CD4-positive, alpha-beta memory T cell (primary cell): ENCODE results near the gene DUOXA2. TPM values are rescaled to one million over a fixed set of nuclear protein-coding genes. Genes with fewer than 3 reads are reported as not detected.

Experiments
- CTCF ChIA-PET: fragments of 350-600 bp; sonication (Branson Sonifier 250); formaldehyde crosslinking; loops from one replicate; lab custom pipeline; 2021; ENCODE audit warnings: inconsistent platforms; ENCODE audit not compliant: partially characterized antibody; lab: Charles Lee
- POLR2A ChIA-PET: fragments of 350-600 bp; sonication (Branson Sonifier 250); formaldehyde crosslinking; loops from one replicate; lab custom pipeline; 2021; ENCODE audit not compliant: partially characterized antibody; lab: Charles Lee
- DNase-seq, 5 donors: peaks; one replicate each; pipeline versions ENCODE4 v3.0.0 to v3.0.0-alpha.2; 2020 to 2022; ENCODE audit warnings: mixed read lengths in 1 of 5
- H3K27ac ChIP-seq: one replicate; pipeline ENCODE4 v1.7.0; 2013; ENCODE audit warnings: low read depth, low read length
- H3K27me3 ChIP-seq: 2 replicates; pipeline ENCODE4 v1.7.0; 2013; ENCODE audit warnings: mild to moderate bottlenecking, low read length, moderate library complexity; ENCODE audit not compliant: insufficient read depth
- H3K36me3 ChIP-seq: 2 replicates; pipeline ENCODE4 v1.7.0; 2013; ENCODE audit warnings: mild to moderate bottlenecking, low read length, moderate library complexity; ENCODE audit not compliant: insufficient read depth
- H3K4me1 ChIP-seq: 2 replicates; pipeline ENCODE4 v1.7.0; 2013; ENCODE audit warnings: mild to moderate bottlenecking, low read length, moderate library complexity; ENCODE audit not compliant: insufficient read depth
- H3K4me3 ChIP-seq, 2 donors: one replicate each; pipeline ENCODE4 v1.7.0; 2013; ENCODE audit warnings: low read length in 2 of 2, mild to moderate bottlenecking in 1 of 2
- H3K9me3 ChIP-seq, 2 donors: one replicate each; pipeline ENCODE4 v1.7.0; 2013; ENCODE audit warnings: low read length in 2 of 2, control low read depth in 1 of 2; ENCODE audit not compliant: control insufficient read depth in 1 of 2
- H3K27ac Mint-ChIP-seq, 7 donors: one replicate each; pipeline ENCODE4 v1.8.0; 2020 to 2021; ENCODE audit warnings: mixed read lengths in 7 of 7, mild to moderate bottlenecking in 6 of 7, inconsistent platforms in 3 of 7, moderate library complexity in 3 of 7
- H3K27me3 Mint-ChIP-seq, 2 donors: one replicate each; pipeline ENCODE4 v1.8.0; 2020 to 2021; ENCODE audit warnings: mixed read lengths in 2 of 2
- H3K36me3 Mint-ChIP-seq, 2 donors: one replicate each; pipeline ENCODE4 v1.8.0; 2020 to 2021; ENCODE audit warnings: mixed read lengths in 2 of 2, inconsistent platforms in 1 of 2, mild to moderate bottlenecking in 1 of 2
- H3K4me1 Mint-ChIP-seq, 4 donors: one replicate each; pipeline ENCODE4 v1.8.0; 2020 to 2021; ENCODE audit warnings: mixed read lengths in 4 of 4, mild to moderate bottlenecking in 1 of 4
- H3K4me3 Mint-ChIP-seq, 8 donors: one replicate each; pipeline ENCODE4 v1.8.0; 2020 to 2021; ENCODE audit warnings: mixed read lengths in 8 of 8, mild to moderate bottlenecking in 7 of 8, moderate library complexity in 6 of 8, inconsistent platforms in 3 of 8
- H3K9me3 Mint-ChIP-seq, 8 donors: one replicate each; pipeline ENCODE4 v1.8.0; 2020 to 2021; ENCODE audit warnings: mixed read lengths in 8 of 8, mild to moderate bottlenecking in 5 of 8, inconsistent platforms in 3 of 8, moderate library complexity in 1 of 8
- intact Hi-C: fragments of 100-400 bp; cut with micrococcal nuclease; formaldehyde crosslinking; loops from one replicate; pipeline ENCODE4 v1.15.1; 2023
- polyA plus RNA-seq, 2 donors: library from polyadenylated mRNA; unstranded; fragments of 300-500 nt; fragmentation: Illumina TruSeq; gene quantifications; one replicate each; pipeline ENCODE4 v1.2.3, GENCODE V29; 2021
- total RNA-seq, 2 experiments: library from RNA; stranded (reverse); gene quantifications; one replicate each; pipeline ENCODE4 v1.2.3, GENCODE V29; 2021

DUOXA2 gene
- total and polyA plus RNA-seq, 4 experiments from 2014 or later = not detected

DNA sequence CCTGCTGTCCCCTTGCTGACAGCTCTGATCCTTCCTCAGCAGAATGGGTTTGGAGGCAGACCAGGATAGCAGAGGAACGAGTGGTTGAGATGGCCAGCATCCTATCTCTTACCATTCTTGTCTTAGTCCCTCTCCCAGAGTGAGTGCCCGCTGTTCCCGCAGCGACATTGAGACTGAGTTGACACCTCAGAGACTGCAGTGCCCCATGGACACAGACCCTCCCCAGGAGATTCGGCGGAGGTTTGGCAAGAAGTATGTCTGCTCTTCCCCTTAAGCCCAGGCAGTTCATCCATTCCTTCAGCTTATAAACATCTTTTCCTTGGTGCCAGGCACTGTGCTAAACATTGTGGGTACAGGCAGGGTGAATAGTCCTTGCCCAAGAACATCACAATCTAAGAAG is 36.9 kb downstream of the DUOXA2 start:
- ChIA-PET CTCF (interaction anchor here (1.1 to 2.1 kb wide), 3 partner anchors 10 to 33 kb away, joined by 3 to 5 read pairs (median 3); no protein-coding TSS in a partner anchor), POLR2A (no interaction called here)
- no peaks in the 10 kb centered on the region for H3K9me3 ChIP-seq
- H3K27ac ChIP-seq = no peak overlapping the region
- no peaks in the 10 kb centered on the region for H3K36me3 ChIP-seq
- H3K27me3 ChIP-seq = no peaks in the 10 kb centered on the region
- H3K9me3 Mint-ChIP-seq = peaks cover 0 to 2% (median 0%) of the 10 kb centered on the region in 8 donors
- H3K4me1 Mint-ChIP-seq = peaks cover 0 to 4% (median 2%) of the 10 kb centered on the region in 4 donors
- intact Hi-C loops = no loop called here
- H3K4me1 ChIP-seq = no peaks in the 10 kb centered on the region
- H3K36me3 Mint-ChIP-seq = peaks cover 6 to 7% of the 10 kb centered on the region in 2 donors
- no peaks in the 10 kb centered on the region for H3K27me3 Mint-ChIP-seq
- DNase-seq = no peak
- H3K27ac Mint-ChIP-seq = peak overlapping the region in 1 of 7 donors; percentile 47
- H3K4me3 Mint-ChIP-seq = no peak overlapping the region
- no peak overlapping the region for H3K4me3 ChIP-seq

DNA sequence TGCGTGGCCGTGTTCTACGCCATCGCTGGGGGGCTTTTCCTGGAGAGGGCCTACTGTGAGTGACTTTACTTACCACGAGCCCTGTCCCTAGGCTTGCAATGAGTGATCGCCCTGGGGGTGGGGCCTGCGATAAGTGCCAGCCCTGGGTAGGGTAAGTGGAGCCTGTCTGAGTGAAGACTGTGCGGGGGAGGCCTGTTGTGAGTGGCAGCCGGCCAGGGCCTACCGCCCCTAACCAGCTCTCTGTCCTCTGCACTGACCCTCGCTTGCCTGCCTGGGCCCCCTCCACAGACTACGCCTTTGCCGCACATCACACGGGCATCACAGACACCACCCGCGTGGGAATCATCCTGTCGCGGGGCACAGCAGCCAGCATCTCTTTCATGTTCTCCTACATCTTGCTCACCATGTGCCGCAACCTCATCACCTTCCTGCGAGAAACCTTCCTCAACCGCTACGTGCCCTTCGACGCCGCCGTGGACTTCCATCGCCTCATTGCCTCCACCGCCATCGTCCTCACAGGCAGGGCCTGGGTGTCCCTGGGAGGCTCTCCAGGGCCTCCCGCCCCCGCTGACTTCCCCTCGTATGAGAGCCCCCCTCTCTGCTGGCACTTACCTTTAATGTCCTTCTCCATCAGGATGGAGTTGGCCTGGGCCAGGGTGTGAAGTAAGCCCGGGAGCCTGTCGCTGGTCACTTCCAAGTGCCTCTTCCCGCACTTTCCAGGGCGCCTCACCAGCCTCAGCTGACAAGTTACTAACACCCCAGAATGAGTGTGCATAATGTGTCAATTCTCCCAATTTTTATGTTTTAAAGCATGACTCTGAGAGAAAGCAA is 38.1 kb downstream of the DUOXA2 start:
- DNase-seq = no peak
- H3K4me3 ChIP-seq = no peak overlapping the region
- Mint-ChIP-seq H3K27me3 (no peaks in the 10 kb centered on the region), H3K9me3 (peaks cover 0 to 2% (median 0%) of the 10 kb centered on the region in 8 donors), H3K4me1 (peaks cover 0 to 2% (median under 1%) of the 10 kb centered on the region in 4 donors), H3K27ac (peak overlapping the region in 1 of 7 donors; percentile 20), H3K4me3 (no peak overlapping the region), H3K36me3 (peaks cover 6 to 7% of the 10 kb centered on the region in 2 donors)
- H3K9me3 ChIP-seq = no peaks in the 10 kb centered on the region
- H3K36me3 ChIP-seq = no peaks in the 10 kb centered on the region
- H3K4me1 ChIP-seq = no peaks in the 10 kb centered on the region
- intact Hi-C loops = no loop called here
- ChIA-PET CTCF (interaction anchor here (1.1 to 2.1 kb wide), 3 partner anchors 9 to 34 kb away, joined by 3 to 5 read pairs (median 3); no protein-coding TSS in a partner anchor), POLR2A (no interaction called here)
- H3K27me3 ChIP-seq = no peaks in the 10 kb centered on the region
- no peak overlapping the region for H3K27ac ChIP-seq

DNA sequence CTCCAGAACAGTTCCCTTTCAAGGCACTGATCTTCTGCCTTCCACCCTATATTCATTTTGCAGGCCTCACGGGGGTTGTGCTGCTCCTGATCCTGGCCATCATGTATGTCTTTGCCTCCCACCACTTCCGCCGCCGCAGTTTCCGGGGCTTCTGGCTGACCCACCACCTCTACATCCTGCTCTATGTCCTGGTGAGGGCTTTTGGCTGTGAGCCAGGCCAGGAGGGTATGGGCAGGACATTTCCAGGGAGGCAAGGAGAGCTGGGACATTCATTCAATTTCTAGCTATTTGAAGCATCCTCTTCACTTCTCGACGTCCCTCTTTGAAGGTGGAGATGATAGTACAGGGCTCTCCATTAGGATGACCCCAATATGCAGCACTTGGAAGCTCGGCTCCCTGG is 41.6 kb downstream of the DUOXA2 start:
- CTCF ChIA-PET = interaction anchor here (1.4 kb wide), 1 partner anchor 106 kb away, joined by 3 read pairs; no protein-coding TSS in a partner anchor
- no peak overlapping the region for H3K4me3 ChIP-seq
- Mint-ChIP-seq H3K27ac (peak overlapping the region in 1 of 7 donors; percentile 70), H3K4me3 (no peak overlapping the region), H3K27me3 (no peaks in the 10 kb centered on the region), H3K9me3 (peaks cover 0 to 2% (median 0%) of the 10 kb centered on the region in 8 donors), H3K4me1 (peaks cover 0 to 18% (median 4%) of the 10 kb centered on the region in 4 donors), H3K36me3 (peaks cover 6 to 7% of the 10 kb centered on the region in 2 donors)
- H3K27me3 ChIP-seq = no peaks in the 10 kb centered on the region
- no peak for DNase-seq
- intact Hi-C loops = no loop called here
- H3K27ac ChIP-seq = no peak overlapping the region
- H3K9me3 ChIP-seq = no peaks in the 10 kb centered on the region
- no peaks in the 10 kb centered on the region for H3K4me1 ChIP-seq
- no peaks in the 10 kb centered on the region for H3K36me3 ChIP-seq
- POLR2A ChIA-PET = interaction anchor here (0.7 kb wide), 1 partner anchor 51 kb away, joined by 3 read pairs; no protein-coding TSS in a partner anchor

DNA sequence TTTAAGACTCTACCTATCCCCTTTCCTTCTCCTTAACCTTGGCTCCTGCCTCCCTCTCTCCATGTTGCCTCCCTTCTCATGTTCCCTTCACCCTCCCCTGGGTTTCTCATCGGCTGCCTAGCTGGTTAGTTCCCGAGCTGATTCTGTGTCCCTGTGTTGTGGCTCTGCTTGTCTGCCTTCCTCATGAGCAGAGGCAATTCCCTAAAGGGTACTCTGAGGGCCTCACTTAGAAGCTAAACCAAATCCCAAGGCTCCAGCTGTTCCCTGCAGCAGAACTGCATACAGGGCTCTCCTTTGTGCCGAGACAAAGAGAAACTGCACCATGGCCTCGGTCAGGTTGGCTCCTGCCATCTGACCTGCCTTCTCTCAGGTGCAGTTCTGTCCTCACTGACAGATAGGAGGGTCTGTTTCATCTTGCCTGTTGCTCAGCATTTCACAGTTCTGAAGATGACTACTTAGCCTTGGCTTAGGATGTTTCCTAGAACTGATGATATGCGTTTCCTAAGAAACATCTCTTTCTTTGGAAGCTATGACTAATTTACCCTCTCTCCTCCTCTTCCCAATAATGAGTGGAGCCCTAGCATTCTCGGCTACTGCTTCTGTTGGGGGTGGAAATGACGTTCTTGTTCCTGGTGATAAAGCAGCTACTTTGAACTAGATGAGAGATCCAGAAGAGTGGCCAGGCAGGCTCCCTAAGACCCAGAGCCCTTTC is 42.8 kb downstream of the DUOXA2 start:
- no peaks in the 10 kb centered on the region for H3K27me3 ChIP-seq
- Mint-ChIP-seq H3K9me3 (peaks cover 0 to 2% (median 0%) of the 10 kb centered on the region in 8 donors), H3K4me1 (peaks cover 0 to 20% (median 5%) of the 10 kb centered on the region in 4 donors), H3K36me3 (peaks cover 3 to 6% of the 10 kb centered on the region in 2 donors), H3K4me3 (no peak overlapping the region), H3K27me3 (no peaks in the 10 kb centered on the region), H3K27ac (peak overlapping the region in 2 of 7 donors; percentile 61 to 86)
- POLR2A ChIA-PET = interaction anchor here (1.1 kb wide), 1 partner anchor 10 kb away, joined by 3 read pairs; no protein-coding TSS in a partner anchor
- no peaks in the 10 kb centered on the region for H3K4me1 ChIP-seq
- CTCF ChIA-PET = interaction anchor here (1.4 kb wide), 1 partner anchor 105 kb away, joined by 3 read pairs; no protein-coding TSS in a partner anchor
- H3K9me3 ChIP-seq = no peaks in the 10 kb centered on the region
- no peaks in the 10 kb centered on the region for H3K36me3 ChIP-seq
- no peak overlapping the region for H3K27ac ChIP-seq
- DNase-seq = no peak
- intact Hi-C loops = no loop called here
- no peak overlapping the region for H3K4me3 ChIP-seq

DNA sequence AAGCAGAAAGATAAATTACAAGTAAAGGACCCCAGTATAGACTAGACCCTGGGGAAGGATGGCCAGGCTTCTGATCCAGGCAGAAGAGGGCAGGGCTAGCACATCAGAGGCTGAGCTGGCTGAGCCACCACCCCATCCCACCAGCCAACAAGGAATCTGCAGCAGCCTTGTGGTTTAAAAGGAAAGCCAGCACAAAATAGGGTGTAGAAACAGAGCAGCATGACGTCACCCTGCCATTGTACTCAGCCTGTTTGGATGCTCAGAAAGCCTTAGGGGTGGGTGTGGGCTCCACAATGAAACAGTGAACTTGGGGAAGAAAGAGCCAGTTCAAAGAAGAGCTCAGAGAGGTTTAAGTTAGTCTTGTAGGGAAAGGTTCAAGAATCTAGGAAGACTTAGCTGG is 43.8 kb downstream of the DUOXA2 start:
- CTCF ChIA-PET = interaction anchor here (0.9 to 1.6 kb wide), 4 partner anchors 10 to 299 kb away, joined by 3 to 4 read pairs (median 4); no protein-coding TSS in a partner anchor
- Mint-ChIP-seq H3K36me3 (no peaks in the 10 kb centered on the region), H3K9me3 (no peaks in the 10 kb centered on the region), H3K27ac (peak overlapping the region in 2 of 7 donors; percentile 52 to 53), H3K27me3 (no peaks in the 10 kb centered on the region), H3K4me1 (peaks cover 0 to 20% (median 4%) of the 10 kb centered on the region in 4 donors), H3K4me3 (no peak overlapping the region)
- Histone ChIP-seq H3K36me3 (no peaks in the 10 kb centered on the region), H3K27me3 (no peaks in the 10 kb centered on the region), H3K27ac (no peak overlapping the region), H3K4me3 (no peak overlapping the region), H3K4me1 (no peaks in the 10 kb centered on the region), H3K9me3 (no peaks in the 10 kb centered on the region)
- no peak for DNase-seq
- intact Hi-C loops = no loop called here
- POLR2A ChIA-PET = interaction anchor here (0.6 kb wide), 1 partner anchor 20 kb away, joined by 3 read pairs; no protein-coding TSS in a partner anchor

DNA sequence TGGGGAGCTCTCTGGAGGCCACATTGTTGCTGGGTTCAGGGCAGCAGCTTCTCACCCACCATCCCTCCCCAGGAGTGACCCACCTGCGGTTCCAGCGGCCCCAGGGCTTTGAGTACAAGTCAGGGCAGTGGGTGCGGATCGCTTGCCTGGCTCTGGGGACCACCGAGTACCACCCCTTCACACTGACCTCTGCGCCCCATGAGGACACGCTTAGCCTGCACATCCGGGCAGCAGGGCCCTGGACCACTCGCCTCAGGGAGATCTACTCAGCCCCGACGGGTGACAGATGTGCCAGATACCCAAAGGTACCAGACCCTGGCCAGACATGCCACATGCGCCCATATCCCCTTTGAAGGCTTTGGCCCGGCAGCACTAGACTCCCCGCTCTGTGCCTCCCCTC is 47.5 kb downstream of the DUOXA2 start:
- no peaks in the 10 kb centered on the region for H3K27me3 Mint-ChIP-seq
- Histone ChIP-seq H3K27ac (no peak overlapping the region), H3K4me1 (peaks cover 21% of the 10 kb centered on the region), H3K9me3 (no peaks in the 10 kb centered on the region), H3K27me3 (no peaks in the 10 kb centered on the region), H3K36me3 (no peaks in the 10 kb centered on the region), H3K4me3 (no peak overlapping the region)
- H3K4me1 Mint-ChIP-seq = peaks cover 9 to 20% (median 14%) of the 10 kb centered on the region in 4 donors
- no peak overlapping the region for H3K4me3 Mint-ChIP-seq
- no peaks in the 10 kb centered on the region for H3K9me3 Mint-ChIP-seq
- H3K36me3 Mint-ChIP-seq = no peaks in the 10 kb centered on the region
- intact Hi-C loops = no loop called here
- CTCF ChIA-PET = interaction anchor here (0.7 to 6.1 kb wide), 7 partner anchors 10 to 269 kb away, joined by 3 to 77 read pairs (median 4); a partner anchor contains a TSS
- DNase-seq = no peak
- no peak overlapping the region for H3K27ac Mint-ChIP-seq
- POLR2A ChIA-PET = no interaction called here
